GM19238 (cell line): ENCODE results near the gene KIFC1.

ENCODE experiments used
- DNase-seq: peaks from one replicate; pipeline ENCODE4 v3.0.0; 2011; ENCODE audit warnings: low spot score; ENCODE audit not compliant: insufficient read length

Gene KIFC1

GRCh38 chr6:33440649-33441309 lies 49.2 kb downstream of the KIFC1 start:
- DNase-seq, result no peak

GRCh38 chr6:33441457-33441856 lies 49.8 kb downstream of the KIFC1 start:
- no peak for DNase-seq

GRCh38 chr6:33442283-33442682 lies 50.7 kb downstream of the KIFC1 start:
- DNase-seq, result no peak

GRCh38 chr6:33443025-33443424 lies 51.4 kb downstream of the KIFC1 start:
- no peak for DNase-seq

GRCh38 chr6:33443619-33444504 lies 52.2 kb downstream of the KIFC1 start:
- DNase-seq, result no peak

- DNase-seq, result no peak
Measured at GRCh38 chr6:33445119-33445603, 53.5 kb downstream of the KIFC1 start.

GRCh38 chr6:33446356-33446755 lies 54.7 kb downstream of the KIFC1 start:
- no peak for DNase-seq

- no peak for DNase-seq
Measured at GRCh38 chr6:33450434-33450833, 58.8 kb downstream of the KIFC1 start.

GRCh38 chr6:33451606-33452005 lies 60.0 kb downstream of the KIFC1 start:
- no peak for DNase-seq

- no peak for DNase-seq
Measured at GRCh38 chr6:33452496-33452895, 60.9 kb downstream of the KIFC1 start.

GRCh38 chr6:33453393-33454008 lies 61.9 kb downstream of the KIFC1 start:
- no peak for DNase-seq

GRCh38 chr6:33454009-33454946 lies 62.7 kb downstream of the KIFC1 start, which contains the start of gene ZBTB9:
Gene ZBTB9 (plus strand): TSS chr6:33454576. CDS start chr6:33455101, 525 bp downstream.
- peak; percentile 99 for DNase-seq

- DNase-seq, result no peak
Measured at GRCh38 chr6:33455051-33455450, 63.4 kb downstream of the KIFC1 start.

- no peak for DNase-seq
Measured at GRCh38 chr6:33456156-33456555, 64.5 kb downstream of the KIFC1 start.

- DNase-seq, result no peak
Measured at GRCh38 chr6:33458676-33459075, 67.1 kb downstream of the KIFC1 start.

GRCh38 chr6:33459226-33459625 lies 67.6 kb downstream of the KIFC1 start:
- no peak for DNase-seq
